LNCAP (cell line): ENCODE measurements around the gene TSTD2.

Source experiments
- TF ChIP-seq, protein P1 (sequence below): fragments of 450-650 bp; IDR thresholded peaks from 2 replicates; pipeline ENCODE4 v1.5.1; 2017; ENCODE audit warnings: mild to moderate bottlenecking

TSTD2 gene

DNA sequence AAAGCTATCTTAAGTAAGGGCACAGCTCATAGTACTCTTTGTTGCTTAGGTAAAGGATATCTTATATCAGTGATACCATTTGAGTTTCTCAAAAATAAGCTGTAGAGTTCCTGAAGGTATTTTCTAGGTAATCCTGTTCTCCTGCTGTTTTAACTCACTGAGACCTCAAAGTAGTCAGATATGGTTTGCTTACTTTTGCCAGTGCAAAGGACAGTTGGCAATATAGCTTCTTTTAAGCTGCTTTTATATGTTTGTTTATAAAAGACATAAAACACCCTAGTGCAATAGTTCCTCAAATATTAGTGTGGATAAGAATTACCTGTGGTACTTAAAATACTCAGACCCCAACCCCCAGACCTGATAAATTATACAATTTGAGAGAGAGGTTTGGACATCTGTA, 12.6 kb upstream of the TSTD2 start:
- TF ChIP-seq, protein P1, sequence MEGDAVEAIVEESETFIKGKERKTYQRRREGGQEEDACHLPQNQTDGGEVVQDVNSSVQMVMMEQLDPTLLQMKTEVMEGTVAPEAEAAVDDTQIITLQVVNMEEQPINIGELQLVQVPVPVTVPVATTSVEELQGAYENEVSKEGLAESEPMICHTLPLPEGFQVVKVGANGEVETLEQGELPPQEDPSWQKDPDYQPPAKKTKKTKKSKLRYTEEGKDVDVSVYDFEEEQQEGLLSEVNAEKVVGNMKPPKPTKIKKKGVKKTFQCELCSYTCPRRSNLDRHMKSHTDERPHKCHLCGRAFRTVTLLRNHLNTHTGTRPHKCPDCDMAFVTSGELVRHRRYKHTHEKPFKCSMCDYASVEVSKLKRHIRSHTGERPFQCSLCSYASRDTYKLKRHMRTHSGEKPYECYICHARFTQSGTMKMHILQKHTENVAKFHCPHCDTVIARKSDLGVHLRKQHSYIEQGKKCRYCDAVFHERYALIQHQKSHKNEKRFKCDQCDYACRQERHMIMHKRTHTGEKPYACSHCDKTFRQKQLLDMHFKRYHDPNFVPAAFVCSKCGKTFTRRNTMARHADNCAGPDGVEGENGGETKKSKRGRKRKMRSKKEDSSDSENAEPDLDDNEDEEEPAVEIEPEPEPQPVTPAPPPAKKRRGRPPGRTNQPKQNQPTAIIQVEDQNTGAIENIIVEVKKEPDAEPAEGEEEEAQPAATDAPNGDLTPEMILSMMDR, result no peak

DNA sequence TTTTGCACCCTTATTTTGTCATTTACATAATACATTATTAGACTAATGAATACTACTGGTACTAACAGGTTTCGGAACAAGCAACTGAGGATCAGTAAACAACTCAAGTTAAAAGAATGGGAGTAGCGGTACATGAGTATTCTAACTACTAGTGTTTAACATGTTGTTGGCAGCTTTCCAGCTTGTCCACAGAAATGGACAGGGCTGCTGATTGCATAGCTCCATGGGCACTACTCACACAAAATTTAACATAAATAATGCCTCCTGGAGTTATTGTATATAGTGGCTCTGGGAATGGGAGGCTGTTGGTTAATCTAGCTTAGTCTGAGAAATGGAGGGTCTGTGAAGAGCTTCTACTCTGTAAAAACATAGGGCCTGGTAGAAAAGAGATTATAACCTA, 7.2 kb upstream of the TSTD2 start:
- TF ChIP-seq, protein P1, result no peak

DNA sequence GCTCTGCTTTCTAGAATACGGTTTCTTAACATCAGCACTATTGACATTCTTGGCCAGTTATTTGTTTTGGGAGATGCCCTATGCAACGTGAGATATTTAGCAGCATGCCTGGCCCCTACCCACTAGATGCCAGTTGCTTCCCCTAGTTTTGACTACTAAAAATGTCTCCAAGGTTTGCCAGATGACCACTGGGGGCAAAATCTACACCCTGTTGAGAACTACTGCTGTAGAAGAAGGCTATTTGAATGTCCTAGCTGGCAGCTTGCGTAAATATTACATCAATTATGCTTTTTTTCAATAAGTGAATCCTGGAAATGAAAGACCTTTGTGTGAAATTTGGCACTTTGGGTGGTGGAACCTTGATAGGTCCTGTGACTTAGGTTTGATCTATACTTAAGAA, 5.5 kb upstream of the TSTD2 start:
- TF ChIP-seq, protein P1, result no peak

DNA sequence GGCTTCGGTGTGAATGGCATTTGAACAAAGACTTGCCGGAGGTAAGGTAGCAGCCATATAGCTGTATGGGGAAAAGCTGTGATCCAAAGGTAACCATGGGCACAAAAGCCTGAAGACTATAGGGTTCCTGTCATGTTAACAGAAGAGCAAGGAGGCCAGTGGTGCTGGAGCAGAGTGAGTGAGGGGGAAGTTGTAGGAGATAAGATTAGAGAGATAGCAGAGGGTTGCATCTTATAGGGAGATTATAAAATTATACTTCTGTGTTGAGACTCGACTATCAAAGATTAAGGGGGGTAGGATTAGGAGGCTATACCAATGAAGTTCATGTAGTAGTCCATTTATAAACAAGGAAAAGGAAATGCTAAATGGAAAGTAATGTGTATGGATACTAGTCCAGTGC, 3.7 kb upstream of the TSTD2 start:
- TF ChIP-seq, protein P1, result no peak

DNA sequence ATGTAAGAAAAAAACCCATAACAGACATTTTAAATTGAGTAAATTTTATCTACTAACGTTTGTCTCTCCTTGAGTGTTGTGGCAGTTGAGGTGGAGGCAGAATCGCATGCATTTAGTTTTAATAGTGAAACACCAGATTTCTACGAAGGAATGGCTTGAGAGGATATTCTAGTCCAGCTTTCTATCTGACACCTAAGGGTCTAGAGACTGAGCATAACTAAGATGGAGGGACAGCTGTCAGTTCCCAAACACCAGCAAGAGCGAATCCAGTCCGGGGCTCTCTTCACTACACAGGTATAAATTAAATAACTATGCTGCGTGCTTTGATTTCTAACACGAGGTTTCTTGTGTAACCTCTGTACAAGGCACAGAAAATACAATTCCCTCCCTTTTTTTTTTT, 1.9 kb upstream of the TSTD2 start:
- TF ChIP-seq, protein P1, result no peak

DNA sequence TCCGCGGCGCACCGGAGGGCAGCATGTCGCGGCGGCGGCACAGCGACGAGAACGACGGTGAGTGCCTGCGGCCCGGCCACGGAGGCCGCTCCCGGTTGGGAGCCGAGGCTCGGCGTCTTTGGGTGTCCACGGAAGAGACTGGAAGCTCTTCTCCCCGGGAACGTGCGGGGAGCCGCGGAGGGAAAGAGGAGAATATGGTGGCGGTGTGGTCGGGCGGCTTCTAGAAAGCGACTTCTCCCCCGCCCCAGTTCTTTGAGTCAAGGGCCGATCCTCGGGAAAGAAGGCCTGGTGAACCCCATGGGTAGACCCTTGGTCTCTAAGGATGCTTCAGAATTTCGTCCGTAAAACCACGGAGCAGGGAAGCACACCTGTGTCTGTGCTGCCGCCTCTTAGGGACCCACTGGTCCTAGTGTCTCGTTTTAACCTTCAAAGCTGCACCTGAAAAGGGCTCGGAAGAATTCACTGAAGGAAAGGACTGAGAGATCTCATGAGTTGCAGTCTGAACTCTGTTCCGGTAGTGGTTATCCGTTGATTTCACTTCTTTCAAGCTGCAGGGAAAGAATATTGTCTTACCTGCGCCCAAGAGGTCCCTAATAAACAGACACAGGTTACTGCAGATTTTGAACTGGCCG, 807 bp upstream of the TSTD2 start:
- TF ChIP-seq, protein P1, result no peak

DNA sequence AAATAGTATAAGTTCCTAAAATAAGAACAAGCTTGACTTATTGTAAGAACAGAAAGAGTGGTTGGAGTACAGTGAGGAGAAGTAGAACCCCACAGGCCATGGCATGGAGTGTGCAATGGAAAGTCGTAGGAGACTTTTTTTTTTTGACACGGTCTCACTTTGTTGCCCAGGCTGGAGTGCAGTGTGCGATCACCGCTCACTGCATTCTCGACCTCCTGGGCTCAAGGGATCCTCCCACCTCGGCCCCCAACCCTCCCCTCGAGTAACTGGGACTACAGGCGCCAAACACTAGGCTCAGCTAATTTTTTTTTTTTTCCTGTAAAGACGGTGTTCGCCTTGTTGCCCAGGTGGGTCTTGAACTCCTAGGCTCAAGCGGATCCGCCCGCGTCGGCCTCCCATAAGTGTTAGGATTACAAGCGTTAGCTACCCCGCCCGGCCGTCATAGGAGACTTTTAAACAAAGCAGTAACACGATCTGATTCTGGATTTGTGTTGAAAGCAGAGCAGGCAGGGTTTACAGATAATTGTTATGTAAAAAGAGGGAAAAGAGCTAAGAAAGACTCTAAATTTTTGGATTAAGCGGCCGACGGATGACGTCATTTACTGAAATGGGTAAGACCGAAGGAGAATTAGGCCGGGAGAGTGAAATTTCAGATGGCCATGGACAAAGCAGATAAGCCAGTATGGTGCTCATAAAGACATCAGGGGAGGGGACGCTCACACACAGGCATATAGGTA, 752 bp downstream of the TSTD2 start:
- TF ChIP-seq, protein P1, result no peak
